Measurements from ENCODE around the gene NFIB. TPM values are rescaled to one million over a fixed set of nuclear protein-coding genes. Genes with fewer than 3 reads are reported as not detected.
A peak's percentile ranks its signal among the peaks of the same experiment; 100 is the strongest.

NFIB gene
- total and polyA plus RNA-seq, 2 experiments from 2014 or later = 15.2 to 27.3 TPM

- Histone ChIP-seq H3K4me2 (peak overlapping the region; percentile 20), H3K4me1 (ENCODE audit: insufficient read depth) (peaks cover 16% of the 10 kb centered on the region), H3K79me2 (peaks cover 44% of the 10 kb centered on the region), H3K36me3 (replicated peaks; ENCODE audit: insufficient read depth, low read depth) (no peaks in the 10 kb centered on the region), H2AFZ (no peak overlapping the region), H4K20me1 (ENCODE audit: insufficient read depth, poor library complexity, severe bottlenecking) (peaks cover 20% of the 10 kb centered on the region), H3K27me3 (no peaks in the 10 kb centered on the region), H3K9me2 (replicated peaks; ENCODE audit: insufficient read depth) (no peaks in the 10 kb centered on the region), H3K9me3 (ENCODE audit: low read depth) (no peaks in the 10 kb centered on the region), H3K4me3 (no peak overlapping the region), H3K27ac (no peak overlapping the region)
- 64% methylated on average over 6 of the region's 6 CpGs for WGBS (ENCODE audit: low lambda C conversion rate, missing lambda C conversion rate)
- no peak for TF ChIP-seq EZH2phosphoT487 (IDR thresholded peaks at IDR 0.05; ENCODE audit: low read depth, severe bottlenecking, unreplicated experiment)
- no peak for TF ChIP-seq CTCF (IDR thresholded peaks at IDR 0.05; ENCODE audit: poor library complexity)
- no peak for TF ChIP-seq EZH2 (IDR thresholded peaks at IDR 0.05; ENCODE audit: borderline replicate concordance)
- no peak for DNase-seq (ENCODE audit: low spot score)
These were observed 73.4 kb downstream of the NFIB start for GRCh38 chr9:14240537-14240936.

- H3K27me3 ChIP-seq = no peaks in the 10 kb centered on the region
- peaks cover 8% of the 10 kb centered on the region for H4K20me1 ChIP-seq (ENCODE audit: insufficient read depth, poor library complexity, severe bottlenecking)
- peaks cover 24% of the 10 kb centered on the region for H3K79me2 ChIP-seq
- no peaks in the 10 kb centered on the region for H3K36me3 ChIP-seq (replicated peaks; ENCODE audit: insufficient read depth, low read depth)
- DNase-seq (ENCODE audit: low spot score) = peak; percentile 20
- TF ChIP-seq EZH2 (IDR thresholded peaks at IDR 0.05; ENCODE audit: borderline replicate concordance) (no peak), CTCF (IDR thresholded peaks at IDR 0.05; ENCODE audit: poor library complexity) (no peak), EZH2phosphoT487 (IDR thresholded peaks at IDR 0.05; ENCODE audit: low read depth, severe bottlenecking, unreplicated experiment) (no peak)
- H2AFZ ChIP-seq = no peak overlapping the region
- 30% methylated on average over 4 of the region's 4 CpGs for WGBS (ENCODE audit: low lambda C conversion rate, missing lambda C conversion rate)
- peak overlapping the region; percentile 28 for H3K4me2 ChIP-seq
- H3K27ac ChIP-seq = peak overlapping the region; percentile 43
- H3K4me3 ChIP-seq = no peak overlapping the region
- H3K4me1 ChIP-seq (ENCODE audit: insufficient read depth) = peaks cover 18% of the 10 kb centered on the region
- no peaks in the 10 kb centered on the region for H3K9me2 ChIP-seq (replicated peaks; ENCODE audit: insufficient read depth)
- no peaks in the 10 kb centered on the region for H3K9me3 ChIP-seq (ENCODE audit: low read depth)
These were observed 75.4 kb downstream of the NFIB start for GRCh38 chr9:14238518-14238917.

- Histone ChIP-seq H3K79me2 (peaks cover 21% of the 10 kb centered on the region), H3K9me2 (replicated peaks; ENCODE audit: insufficient read depth) (no peaks in the 10 kb centered on the region), H3K4me3 (no peak overlapping the region), H4K20me1 (ENCODE audit: insufficient read depth, poor library complexity, severe bottlenecking) (peaks cover 6% of the 10 kb centered on the region), H3K27ac (peak overlapping the region; percentile 43), H3K4me1 (ENCODE audit: insufficient read depth) (peaks cover 18% of the 10 kb centered on the region), H3K27me3 (no peaks in the 10 kb centered on the region), H3K36me3 (replicated peaks; ENCODE audit: insufficient read depth, low read depth) (no peaks in the 10 kb centered on the region), H3K9me3 (ENCODE audit: low read depth) (no peaks in the 10 kb centered on the region), H2AFZ (no peak overlapping the region), H3K4me2 (peak overlapping the region; percentile 28)
- peak; percentile 40 for DNase-seq (ENCODE audit: low spot score)
- 48% methylated on average over 3 of the region's 3 CpGs for WGBS (ENCODE audit: low lambda C conversion rate, missing lambda C conversion rate)
- TF ChIP-seq EZH2phosphoT487 (IDR thresholded peaks at IDR 0.05; ENCODE audit: low read depth, severe bottlenecking, unreplicated experiment) (no peak), CTCF (IDR thresholded peaks at IDR 0.05; ENCODE audit: poor library complexity) (no peak), EZH2 (IDR thresholded peaks at IDR 0.05; ENCODE audit: borderline replicate concordance) (no peak)
These were observed 75.9 kb downstream of the NFIB start for GRCh38 chr9:14238079-14238478.

- no peak for DNase-seq (ENCODE audit: low spot score)
- Histone ChIP-seq H3K27me3 (no peaks in the 10 kb centered on the region), H3K4me1 (ENCODE audit: insufficient read depth) (peaks cover 18% of the 10 kb centered on the region), H4K20me1 (ENCODE audit: insufficient read depth, poor library complexity, severe bottlenecking) (peaks cover 3% of the 10 kb centered on the region), H3K79me2 (peaks cover 17% of the 10 kb centered on the region), H3K4me3 (no peak overlapping the region), H3K27ac (no peak overlapping the region), H3K36me3 (replicated peaks; ENCODE audit: insufficient read depth, low read depth) (no peaks in the 10 kb centered on the region), H3K9me2 (replicated peaks; ENCODE audit: insufficient read depth) (no peaks in the 10 kb centered on the region), H3K4me2 (no peak overlapping the region), H2AFZ (no peak overlapping the region), H3K9me3 (ENCODE audit: low read depth) (no peaks in the 10 kb centered on the region)
- TF ChIP-seq EZH2phosphoT487 (IDR thresholded peaks at IDR 0.05; ENCODE audit: low read depth, severe bottlenecking, unreplicated experiment) = no peak
- TF ChIP-seq EZH2 (IDR thresholded peaks at IDR 0.05; ENCODE audit: borderline replicate concordance) = no peak
- no peak for TF ChIP-seq CTCF (IDR thresholded peaks at IDR 0.05; ENCODE audit: poor library complexity)
- 61% methylated on average over 1 of the region's 1 CpG for WGBS (ENCODE audit: low lambda C conversion rate, missing lambda C conversion rate)
These were observed 77.3 kb downstream of the NFIB start for GRCh38 chr9:14236591-14236990.

Measured in hepatocyte (in vitro differentiated cells).